ENCODE measurements around the gene IPCEF1. TPM values are rescaled to one million over a fixed set of nuclear protein-coding genes. Genes with fewer than 3 reads are reported as not detected.
A peak's percentile ranks its signal among the peaks of the same experiment; 100 is the strongest.
"Not testable (repeated sequence)": the region's sequence is repeated elsewhere in the genome, so short reads cannot be mapped to it uniquely, and the experiment has no call there.

IPCEF1 gene
- total RNA-seq, 2 donors from 2014 or later = 15.6 to 20.2 TPM

- H3K27ac Mint-ChIP-seq = no peak overlapping the region
- ATAC-seq (replicated peaks) = no peak
- no peaks in the 10 kb centered on the region for H3K27me3 Mint-ChIP-seq
- no peaks in the 10 kb centered on the region for H3K9me3 Mint-ChIP-seq
- no peak overlapping the region for H3K4me3 Mint-ChIP-seq
- H3K4me1 Mint-ChIP-seq = peaks cover 5% of the 10 kb centered on the region
- H3K36me3 Mint-ChIP-seq (ENCODE audit: low read depth) = no peaks in the 10 kb centered on the region
Observed at GRCh38 chr6:154331750-154332149, 24.9 kb downstream of the IPCEF1 start.

GRCh38 chr6:154329350-154330170, 27.0 kb downstream of the IPCEF1 start:
- H3K27me3 Mint-ChIP-seq = no peaks in the 10 kb centered on the region
- no peak overlapping the region for H3K27ac Mint-ChIP-seq
- ATAC-seq (replicated peaks) = peak; percentile 24
- H3K4me3 Mint-ChIP-seq = no peak overlapping the region
- no peaks in the 10 kb centered on the region for H3K9me3 Mint-ChIP-seq
- H3K36me3 Mint-ChIP-seq (ENCODE audit: low read depth) = no peaks in the 10 kb centered on the region
- H3K4me1 Mint-ChIP-seq = peaks cover 5% of the 10 kb centered on the region

GRCh38 chr6:154327313-154327712, 29.3 kb downstream of the IPCEF1 start:
- ATAC-seq (replicated peaks); H3K36me3 Mint-ChIP-seq (ENCODE audit: low read depth); H3K27ac Mint-ChIP-seq; H3K9me3 Mint-ChIP-seq; H3K4me3 Mint-ChIP-seq; H3K27me3 Mint-ChIP-seq; H3K4me1 Mint-ChIP-seq: not testable (repeated sequence)

- no peaks in the 10 kb centered on the region for H3K9me3 Mint-ChIP-seq
- H3K27me3 Mint-ChIP-seq = no peaks in the 10 kb centered on the region
- H3K36me3 Mint-ChIP-seq (ENCODE audit: low read depth) = no peaks in the 10 kb centered on the region
- peaks cover 5% of the 10 kb centered on the region for H3K4me1 Mint-ChIP-seq
- no peak overlapping the region for H3K4me3 Mint-ChIP-seq
- H3K27ac Mint-ChIP-seq = no peak overlapping the region
- no peak for ATAC-seq (replicated peaks)
Observed at GRCh38 chr6:154325142-154325541, 31.5 kb downstream of the IPCEF1 start.

GRCh38 chr6:154320181-154320580, 36.4 kb downstream of the IPCEF1 start:
- Mint-ChIP-seq H3K4me1 (no peaks in the 10 kb centered on the region), H3K9me3 (no peaks in the 10 kb centered on the region)

GRCh38 chr6:154319231-154319858, 37.3 kb downstream of the IPCEF1 start:
- H3K27ac Mint-ChIP-seq = no peak overlapping the region
- H3K4me1 Mint-ChIP-seq = no peaks in the 10 kb centered on the region
- ATAC-seq (replicated peaks) = no peak
- H3K36me3 Mint-ChIP-seq (ENCODE audit: low read depth) = no peaks in the 10 kb centered on the region
- no peaks in the 10 kb centered on the region for H3K9me3 Mint-ChIP-seq
- no peak overlapping the region for H3K4me3 Mint-ChIP-seq
- peaks cover 7% of the 10 kb centered on the region for H3K27me3 Mint-ChIP-seq

More at GRCh38 chr6:154320181-154320580, 36.4 kb downstream of the IPCEF1 start:
- Mint-ChIP-seq H3K4me3 (no peak overlapping the region), H3K27ac (no peak overlapping the region), H3K36me3 (ENCODE audit: low read depth) (no peaks in the 10 kb centered on the region), H3K27me3 (peaks cover 5% of the 10 kb centered on the region)
- ATAC-seq (replicated peaks) = no peak

GRCh38 chr6:154318721-154319120, 37.9 kb downstream of the IPCEF1 start:
- H3K4me1 Mint-ChIP-seq = no peaks in the 10 kb centered on the region
- H3K27me3 Mint-ChIP-seq = peaks cover 7% of the 10 kb centered on the region
- no peak overlapping the region for H3K27ac Mint-ChIP-seq
- H3K36me3 Mint-ChIP-seq (ENCODE audit: low read depth) = no peaks in the 10 kb centered on the region
- no peak overlapping the region for H3K4me3 Mint-ChIP-seq
- ATAC-seq (replicated peaks) = no peak
- no peaks in the 10 kb centered on the region for H3K9me3 Mint-ChIP-seq

GRCh38 chr6:154316131-154316530, 40.5 kb downstream of the IPCEF1 start:
- Mint-ChIP-seq H3K4me3 (no peak overlapping the region), H3K4me1 (no peaks in the 10 kb centered on the region), H3K27ac (no peak overlapping the region), H3K27me3 (peaks cover 9% of the 10 kb centered on the region), H3K9me3 (no peaks in the 10 kb centered on the region), H3K36me3 (ENCODE audit: low read depth) (no peaks in the 10 kb centered on the region)
- ATAC-seq (replicated peaks) = no peak

GRCh38 chr6:154314084-154314483, 42.5 kb downstream of the IPCEF1 start:
- H3K27me3 Mint-ChIP-seq = peaks cover 18% of the 10 kb centered on the region
- H3K36me3 Mint-ChIP-seq (ENCODE audit: low read depth) = no peaks in the 10 kb centered on the region
- H3K9me3 Mint-ChIP-seq = no peaks in the 10 kb centered on the region
- H3K27ac Mint-ChIP-seq = no peak overlapping the region
- H3K4me1 Mint-ChIP-seq = no peaks in the 10 kb centered on the region
- ATAC-seq (replicated peaks) = no peak
- no peak overlapping the region for H3K4me3 Mint-ChIP-seq

- Mint-ChIP-seq H3K27ac (no peak overlapping the region), H3K9me3 (peaks cover 3% of the 10 kb centered on the region), H3K27me3 (peaks cover 12% of the 10 kb centered on the region), H3K4me3 (no peak overlapping the region), H3K4me1 (no peaks in the 10 kb centered on the region), H3K36me3 (ENCODE audit: low read depth) (no peaks in the 10 kb centered on the region)
- ATAC-seq (replicated peaks) = no peak
Observed at GRCh38 chr6:154308986-154309385, 47.6 kb downstream of the IPCEF1 start.

GRCh38 chr6:154307696-154308425, 48.7 kb downstream of the IPCEF1 start:
- no peak overlapping the region for H3K27ac Mint-ChIP-seq
- H3K4me1 Mint-ChIP-seq = no peaks in the 10 kb centered on the region
- H3K4me3 Mint-ChIP-seq = no peak overlapping the region
- no peaks in the 10 kb centered on the region for H3K36me3 Mint-ChIP-seq (ENCODE audit: low read depth)
- peaks cover 12% of the 10 kb centered on the region for H3K27me3 Mint-ChIP-seq
- peaks cover 3% of the 10 kb centered on the region for H3K9me3 Mint-ChIP-seq
- no peak for ATAC-seq (replicated peaks)

- H3K4me1 Mint-ChIP-seq; H3K4me3 Mint-ChIP-seq; H3K9me3 Mint-ChIP-seq; ATAC-seq (replicated peaks); H3K27ac Mint-ChIP-seq; H3K36me3 Mint-ChIP-seq (ENCODE audit: low read depth): not testable (repeated sequence)
- peaks cover 12% of the 10 kb centered on the region for H3K27me3 Mint-ChIP-seq
Observed at GRCh38 chr6:154307147-154307546, 49.5 kb downstream of the IPCEF1 start.

- no peak overlapping the region for H3K4me3 Mint-ChIP-seq
- H3K4me1 Mint-ChIP-seq = no peaks in the 10 kb centered on the region
- no peaks in the 10 kb centered on the region for H3K36me3 Mint-ChIP-seq (ENCODE audit: low read depth)
- H3K27ac Mint-ChIP-seq = no peak overlapping the region
- no peak for ATAC-seq (replicated peaks)
- H3K27me3 Mint-ChIP-seq = peaks cover 12% of the 10 kb centered on the region
- peaks cover 3% of the 10 kb centered on the region for H3K9me3 Mint-ChIP-seq
Observed at GRCh38 chr6:154306696-154307095, 49.9 kb downstream of the IPCEF1 start.

- no peak overlapping the region for H3K27ac Mint-ChIP-seq
- H3K4me3 Mint-ChIP-seq = no peak overlapping the region
- ATAC-seq (replicated peaks) = no peak
- peaks cover 2% of the 10 kb centered on the region for H3K27me3 Mint-ChIP-seq
- no peaks in the 10 kb centered on the region for H3K36me3 Mint-ChIP-seq (ENCODE audit: low read depth)
- no peaks in the 10 kb centered on the region for H3K4me1 Mint-ChIP-seq
- peaks cover 3% of the 10 kb centered on the region for H3K9me3 Mint-ChIP-seq
Observed at GRCh38 chr6:154304191-154304590, 52.4 kb downstream of the IPCEF1 start.

- not testable (repeated sequence) for H3K4me3 Mint-ChIP-seq; H3K4me1 Mint-ChIP-seq; H3K36me3 Mint-ChIP-seq (ENCODE audit: low read depth); H3K9me3 Mint-ChIP-seq; ATAC-seq (replicated peaks); H3K27ac Mint-ChIP-seq; H3K27me3 Mint-ChIP-seq
Observed at GRCh38 chr6:154303642-154304041, 53.0 kb downstream of the IPCEF1 start.
